HG02759 (cell line): ENCODE data around the gene UNG.
"Not testable (repeated sequence)": the region's sequence is repeated elsewhere in the genome, so short reads cannot be mapped to it uniquely, and the experiment has no call there.

Source experiments
- ATAC-seq: cut with Tn5 transposase; IDR thresholded peaks from one replicate; pipeline ENCODE4 v1.9.1; 2021; ENCODE audit warnings: mild to moderate bottlenecking, moderate library complexity; ENCODE audit not compliant: unreplicated experiment

The UNG gene

GRCh38 chr12:109097435-109098182 lies at the start of gene UNG:
UNG (plus strand) TSS chr12:109097597; CDS start chr12:109097680, 83 bp downstream.
- peak; percentile 89 for ATAC-seq

- not testable (repeated sequence) for ATAC-seq
Measured at GRCh38 chr12:109048706-109049105, 48.7 kb upstream of the UNG start.

GRCh38 chr12:109049794-109050193 lies 47.6 kb upstream of the UNG start:
- not testable (repeated sequence) for ATAC-seq

GRCh38 chr12:109052097-109052413 lies 45.3 kb upstream of the UNG start:
- no peak for ATAC-seq

- peak; percentile 78 for ATAC-seq
Measured at GRCh38 chr12:109052414-109053323, 44.7 kb upstream of the UNG start, which contains the start of gene USP30. USP30 (plus strand) TSS chr12:109052576; CDS start chr12:109052679, 103 bp downstream.

GRCh38 chr12:109053382-109054123 lies 43.8 kb upstream of the UNG start:
- peak; percentile 44 for ATAC-seq

- ATAC-seq, result not testable (repeated sequence)
Measured at GRCh38 chr12:109054124-109054513, 43.3 kb upstream of the UNG start.

GRCh38 chr12:109054520-109054919 lies 42.9 kb upstream of the UNG start:
- no peak for ATAC-seq

GRCh38 chr12:109056891-109057290 lies 40.5 kb upstream of the UNG start:
- no peak for ATAC-seq

GRCh38 chr12:109057376-109057775 lies 40.0 kb upstream of the UNG start:
- no peak for ATAC-seq

GRCh38 chr12:109058773-109059172 lies 38.6 kb upstream of the UNG start:
- ATAC-seq, result no peak

GRCh38 chr12:109064143-109064542 lies 33.3 kb upstream of the UNG start:
- no peak for ATAC-seq

- ATAC-seq, result no peak
Measured at GRCh38 chr12:109065154-109065852, 32.1 kb upstream of the UNG start.

- ATAC-seq, result no peak
Measured at GRCh38 chr12:109065853-109066193, 31.6 kb upstream of the UNG start.

GRCh38 chr12:109069307-109070271 lies 27.8 kb upstream of the UNG start:
- no peak for ATAC-seq

- no peak for ATAC-seq
Measured at GRCh38 chr12:109074866-109075265, 22.5 kb upstream of the UNG start.

GRCh38 chr12:109082751-109083150 lies 14.6 kb upstream of the UNG start:
- ATAC-seq, result no peak

GRCh38 chr12:109084425-109084824 lies 13.0 kb upstream of the UNG start:
- no peak for ATAC-seq

- no peak for ATAC-seq
Measured at GRCh38 chr12:109085590-109085989, 11.8 kb upstream of the UNG start.

- no peak for ATAC-seq
Measured at GRCh38 chr12:109087250-109087649, 10.1 kb upstream of the UNG start.
